ENCODE data around the gene CLEC4E.
"Not testable (repeated sequence)": the region's sequence is repeated elsewhere in the genome, so short reads cannot be mapped to it uniquely, and the experiment has no call there.

The CLEC4E gene

GRCh38 chr12:8540831-8541230, at the start of gene CLEC4E:
Gene CLEC4E (minus strand): TSS chr12:8540905. CDS start chr12:8540797, 108 bp downstream.
- not testable (repeated sequence) for FAIRE-seq

GRCh38 chr12:8589679-8590078, 49.0 kb upstream of the CLEC4E start:
- no peak for FAIRE-seq

GRCh38 chr12:8584478-8584877, 43.8 kb upstream of the CLEC4E start:
- FAIRE-seq, result not testable (repeated sequence)

- no peak for FAIRE-seq
Measured at GRCh38 chr12:8584004-8584403, 43.3 kb upstream of the CLEC4E start.

GRCh38 chr12:8581098-8581784, 40.5 kb upstream of the CLEC4E start:
- FAIRE-seq, result no peak

GRCh38 chr12:8577879-8578278, 37.2 kb upstream of the CLEC4E start:
- FAIRE-seq, result no peak

GRCh38 chr12:8572507-8572906, 31.8 kb upstream of the CLEC4E start:
- FAIRE-seq, result no peak

GRCh38 chr12:8566525-8566924, 25.8 kb upstream of the CLEC4E start:
- FAIRE-seq, result no peak

GRCh38 chr12:8566052-8566451, 25.3 kb upstream of the CLEC4E start:
- not testable (repeated sequence) for FAIRE-seq

GRCh38 chr12:8564656-8565055, 24.0 kb upstream of the CLEC4E start:
- FAIRE-seq, result no peak

GRCh38 chr12:8563356-8563755, 22.7 kb upstream of the CLEC4E start:
- FAIRE-seq, result no peak

- FAIRE-seq, result no peak
Measured at GRCh38 chr12:8562310-8562709, 21.6 kb upstream of the CLEC4E start.

GRCh38 chr12:8561011-8561410, 20.3 kb upstream of the CLEC4E start:
- no peak for FAIRE-seq

GRCh38 chr12:8559676-8560075, 19.0 kb upstream of the CLEC4E start:
- FAIRE-seq, result no peak

GRCh38 chr12:8556531-8557097, 15.9 kb upstream of the CLEC4E start:
- FAIRE-seq, result no peak

- no peak for FAIRE-seq
Measured at GRCh38 chr12:8554451-8555195, 13.9 kb upstream of the CLEC4E start.

GRCh38 chr12:8553088-8553627, 12.5 kb upstream of the CLEC4E start:
- no peak for FAIRE-seq

GRCh38 chr12:8549381-8549780, 8.7 kb upstream of the CLEC4E start:
- FAIRE-seq, result no peak

- no peak for FAIRE-seq
Measured at GRCh38 chr12:8548192-8548591, 7.5 kb upstream of the CLEC4E start.

- no peak for FAIRE-seq
Measured at GRCh38 chr12:8547645-8548044, 6.9 kb upstream of the CLEC4E start.

GRCh38 chr12:8546591-8546990, 5.9 kb upstream of the CLEC4E start:
- FAIRE-seq, result no peak

- FAIRE-seq, result peak; percentile 73
Measured at GRCh38 chr12:8544295-8544694, 3.6 kb upstream of the CLEC4E start.

- FAIRE-seq, result no peak
Measured at GRCh38 chr12:8541562-8541961, 857 bp upstream of the CLEC4E start.

GRCh38 chr12:8537820-8538219, 2.9 kb downstream of the CLEC4E start:
- not testable (repeated sequence) for FAIRE-seq
